ENCODE results near the gene PIF1.
A peak's percentile ranks its signal among the peaks of the same experiment; 100 is the strongest.

Gene PIF1

GRCh38 chr15:64791401-64791800 lies 34.0 kb downstream of the PIF1 start:
- Histone ChIP-seq H3K9me3 (ENCODE audit: insufficient read depth, low read depth, low read length) (no peaks in the 10 kb centered on the region), H3F3A (ENCODE audit: low read depth) (no peaks in the 10 kb centered on the region), H3K4me2 (ENCODE audit: low read depth, low read length, poor library complexity, severe bottlenecking) (no peak overlapping the region), H3K79me2 (ENCODE audit: insufficient read depth, low read length) (no peaks in the 10 kb centered on the region), H4K20me1 (ENCODE audit: insufficient read depth, low read length, poor library complexity, severe bottlenecking) (no peaks in the 10 kb centered on the region), H3K4me3 (ENCODE audit: low read length, poor library complexity, severe bottlenecking) (no peak overlapping the region), H2AFZ (ENCODE audit: low read length) (peak overlapping the region; percentile 2; the same call in 1 of the 2 replicates), H3K36me3 (ENCODE audit: insufficient read depth, low read length) (no peaks in the 10 kb centered on the region), H3K9me2 (replicated peaks; ENCODE audit: low read depth, low read length) (no peaks in the 10 kb centered on the region), H3K9ac (ENCODE audit: low read depth, low read length, poor library complexity, severe bottlenecking) (no peak overlapping the region), H3K4me1 (ENCODE audit: insufficient read depth, low read length, poor library complexity, severe bottlenecking) (no peaks in the 10 kb centered on the region), H3K27me3 (ENCODE audit: insufficient read depth, low read length, poor library complexity, severe bottlenecking) (no peaks in the 10 kb centered on the region)
- TF ChIP-seq EZH2phosphoT487 (IDR thresholded peaks at IDR 0.05; ENCODE audit: borderline replicate concordance) (no peak), CTCF (conservative IDR thresholded peaks at IDR 0.05; ENCODE audit: low read length) (no peak)

- Histone ChIP-seq H4K20me1 (ENCODE audit: insufficient read depth, low read length, poor library complexity, severe bottlenecking) (no peaks in the 10 kb centered on the region), H2AFZ (ENCODE audit: low read length) (no peak overlapping the region), H3K9me2 (replicated peaks; ENCODE audit: low read depth, low read length) (no peaks in the 10 kb centered on the region), H3K27me3 (ENCODE audit: insufficient read depth, low read length, poor library complexity, severe bottlenecking) (no peaks in the 10 kb centered on the region), H3K4me3 (ENCODE audit: low read length, poor library complexity, severe bottlenecking) (no peak overlapping the region), H3K9me3 (ENCODE audit: insufficient read depth, low read depth, low read length) (no peaks in the 10 kb centered on the region), H3K9ac (ENCODE audit: low read depth, low read length, poor library complexity, severe bottlenecking) (no peak overlapping the region), H3F3A (ENCODE audit: low read depth) (no peaks in the 10 kb centered on the region), H3K4me1 (ENCODE audit: insufficient read depth, low read length, poor library complexity, severe bottlenecking) (no peaks in the 10 kb centered on the region), H3K36me3 (ENCODE audit: insufficient read depth, low read length) (no peaks in the 10 kb centered on the region), H3K4me2 (ENCODE audit: low read depth, low read length, poor library complexity, severe bottlenecking) (no peak overlapping the region), H3K79me2 (ENCODE audit: insufficient read depth, low read length) (no peaks in the 10 kb centered on the region)
- TF ChIP-seq CTCF (conservative IDR thresholded peaks at IDR 0.05; ENCODE audit: low read length) (no peak), EZH2phosphoT487 (IDR thresholded peaks at IDR 0.05; ENCODE audit: borderline replicate concordance) (no peak)
These were observed 41.7 kb downstream of the PIF1 start for GRCh38 chr15:64783796-64784195.

GRCh38 chr15:64782751-64783150 lies 42.7 kb downstream of the PIF1 start:
- H3K4me2 ChIP-seq (ENCODE audit: low read depth, low read length, poor library complexity, severe bottlenecking) = no peak overlapping the region
- H3K9me2 ChIP-seq (replicated peaks; ENCODE audit: low read depth, low read length) = no peaks in the 10 kb centered on the region
- no peak overlapping the region for H3K9ac ChIP-seq (ENCODE audit: low read depth, low read length, poor library complexity, severe bottlenecking)
- H3K4me1 ChIP-seq (ENCODE audit: insufficient read depth, low read length, poor library complexity, severe bottlenecking) = no peaks in the 10 kb centered on the region
- TF ChIP-seq EZH2phosphoT487 (IDR thresholded peaks at IDR 0.05; ENCODE audit: borderline replicate concordance) (no peak), CTCF (conservative IDR thresholded peaks at IDR 0.05; ENCODE audit: low read length) (no peak)
- no peak overlapping the region for H2AFZ ChIP-seq (ENCODE audit: low read length)
- H3K79me2 ChIP-seq (ENCODE audit: insufficient read depth, low read length) = no peaks in the 10 kb centered on the region
- no peaks in the 10 kb centered on the region for H3K27me3 ChIP-seq (ENCODE audit: insufficient read depth, low read length, poor library complexity, severe bottlenecking)
- no peak overlapping the region for H3K4me3 ChIP-seq (ENCODE audit: low read length, poor library complexity, severe bottlenecking)
- no peaks in the 10 kb centered on the region for H3K9me3 ChIP-seq (ENCODE audit: insufficient read depth, low read depth, low read length)
- no peaks in the 10 kb centered on the region for H4K20me1 ChIP-seq (ENCODE audit: insufficient read depth, low read length, poor library complexity, severe bottlenecking)
- H3F3A ChIP-seq (ENCODE audit: low read depth) = no peaks in the 10 kb centered on the region
- H3K36me3 ChIP-seq (ENCODE audit: insufficient read depth, low read length) = no peaks in the 10 kb centered on the region

Measured in Loucy (cell line).